ENCODE data around the gene AQP10. TPM values are rescaled to one million over a fixed set of nuclear protein-coding genes. Genes with fewer than 3 reads are reported as not detected.

Gene AQP10
- total and polyA plus RNA-seq, 9 of the 15 experiments (the other 6 are each of a cell fraction or from before 2014, with no cell fraction given) = 0.37 to 9.7 (median 1.9) TPM

DNA sequence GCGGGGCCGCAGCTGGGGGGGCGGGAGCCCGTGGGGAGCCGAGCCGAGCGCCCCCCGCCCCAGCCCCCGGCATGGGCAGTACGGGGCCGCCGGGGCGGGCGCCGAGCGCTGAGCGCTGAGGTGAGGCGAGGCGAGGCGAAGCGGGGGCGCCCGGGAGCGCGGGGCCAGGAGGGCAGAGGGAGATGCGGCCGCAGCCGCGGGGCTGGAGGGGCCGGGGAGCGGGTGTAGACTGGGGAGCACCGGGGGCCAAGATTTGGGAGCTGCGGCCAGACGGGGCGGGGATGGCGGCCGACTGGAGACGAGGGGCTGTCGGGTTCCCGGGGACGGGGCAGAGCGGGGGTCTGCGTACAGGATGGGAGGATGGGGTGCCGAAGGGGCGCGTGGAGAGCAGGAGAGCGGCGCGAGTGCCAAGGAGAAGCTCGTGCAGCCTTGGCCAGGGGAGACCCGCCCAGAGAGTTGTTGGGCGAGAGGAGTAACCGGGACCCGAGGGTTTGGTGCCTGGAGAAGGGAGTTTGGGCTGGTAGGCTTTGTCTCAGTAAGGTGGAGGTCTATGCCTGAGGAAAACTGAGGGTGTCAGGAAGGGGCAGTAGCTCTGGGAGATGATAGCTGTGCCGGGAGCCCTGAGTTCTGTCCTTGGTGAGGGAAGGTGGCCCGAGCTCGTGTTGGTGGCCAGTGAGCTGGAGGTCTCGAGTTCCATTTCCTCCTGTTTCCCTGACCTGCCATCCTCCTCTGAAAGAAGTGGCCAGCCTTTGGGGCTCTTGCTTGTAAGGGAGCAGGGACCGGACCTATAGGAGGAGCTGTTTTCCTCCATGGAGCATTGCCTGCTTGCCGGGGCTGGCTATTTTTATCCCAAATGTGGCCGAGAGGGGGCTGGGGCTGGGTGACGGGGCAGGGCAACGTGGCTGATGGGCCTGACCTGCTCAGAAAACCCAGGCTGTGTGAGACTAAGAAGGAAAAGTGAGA lies 5.0 kb downstream of the AQP10 start (continued):
- no peak for TF ChIP-seq NRF1 (conservative IDR thresholded peaks at IDR 0.05 in 1 of 2, IDR thresholded peaks at IDR 0.05 in 1 of 2)
- TF ChIP-seq MCM3 (IDR thresholded peaks at IDR 0.05) = no peak
- no peak for TF ChIP-seq MAFG (tag; conservative IDR thresholded peaks at IDR 0.05)
- TF ChIP-seq NR4A1 (CRISPR knock-in tag; IDR thresholded peaks at IDR 0.05) = no peak
- no peak for TF ChIP-seq NR4A1 (tag; IDR thresholded peaks at IDR 0.05)
- peak; percentile 46; the same call in 1 of the 2 replicates for TF ChIP-seq SUPT5H (IDR thresholded peaks at IDR 0.05)
- no peak for TF ChIP-seq TEAD1 (CRISPR knock-in tag; IDR thresholded peaks at IDR 0.05)
- TF ChIP-seq, protein P1, sequence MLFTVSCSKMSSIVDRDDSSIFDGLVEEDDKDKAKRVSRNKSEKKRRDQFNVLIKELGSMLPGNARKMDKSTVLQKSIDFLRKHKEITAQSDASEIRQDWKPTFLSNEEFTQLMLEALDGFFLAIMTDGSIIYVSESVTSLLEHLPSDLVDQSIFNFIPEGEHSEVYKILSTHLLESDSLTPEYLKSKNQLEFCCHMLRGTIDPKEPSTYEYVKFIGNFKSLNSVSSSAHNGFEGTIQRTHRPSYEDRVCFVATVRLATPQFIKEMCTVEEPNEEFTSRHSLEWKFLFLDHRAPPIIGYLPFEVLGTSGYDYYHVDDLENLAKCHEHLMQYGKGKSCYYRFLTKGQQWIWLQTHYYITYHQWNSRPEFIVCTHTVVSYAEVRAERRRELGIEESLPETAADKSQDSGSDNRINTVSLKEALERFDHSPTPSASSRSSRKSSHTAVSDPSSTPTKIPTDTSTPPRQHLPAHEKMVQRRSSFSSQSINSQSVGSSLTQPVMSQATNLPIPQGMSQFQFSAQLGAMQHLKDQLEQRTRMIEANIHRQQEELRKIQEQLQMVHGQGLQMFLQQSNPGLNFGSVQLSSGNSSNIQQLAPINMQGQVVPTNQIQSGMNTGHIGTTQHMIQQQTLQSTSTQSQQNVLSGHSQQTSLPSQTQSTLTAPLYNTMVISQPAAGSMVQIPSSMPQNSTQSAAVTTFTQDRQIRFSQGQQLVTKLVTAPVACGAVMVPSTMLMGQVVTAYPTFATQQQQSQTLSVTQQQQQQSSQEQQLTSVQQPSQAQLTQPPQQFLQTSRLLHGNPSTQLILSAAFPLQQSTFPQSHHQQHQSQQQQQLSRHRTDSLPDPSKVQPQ (CRISPR knock-in tag; IDR thresholded peaks at IDR 0.05; ENCODE audit: borderline replicate concordance) = no peak
- TF ChIP-seq ZNF668 (CRISPR knock-in tag; IDR thresholded peaks at IDR 0.05) = no peak
- no peak for TF ChIP-seq NFE2L1 (tag; IDR thresholded peaks at IDR 0.05; ENCODE audit: borderline replicate concordance, low read depth)
- TF ChIP-seq ZNF143 (CRISPR knock-in tag; IDR thresholded peaks at IDR 0.05) = no peak
- TF ChIP-seq ZNF699 (CRISPR knock-in tag; IDR thresholded peaks at IDR 0.05; ENCODE audit: insufficient replicate concordance) = no peak
- TF ChIP-seq, protein P2, sequence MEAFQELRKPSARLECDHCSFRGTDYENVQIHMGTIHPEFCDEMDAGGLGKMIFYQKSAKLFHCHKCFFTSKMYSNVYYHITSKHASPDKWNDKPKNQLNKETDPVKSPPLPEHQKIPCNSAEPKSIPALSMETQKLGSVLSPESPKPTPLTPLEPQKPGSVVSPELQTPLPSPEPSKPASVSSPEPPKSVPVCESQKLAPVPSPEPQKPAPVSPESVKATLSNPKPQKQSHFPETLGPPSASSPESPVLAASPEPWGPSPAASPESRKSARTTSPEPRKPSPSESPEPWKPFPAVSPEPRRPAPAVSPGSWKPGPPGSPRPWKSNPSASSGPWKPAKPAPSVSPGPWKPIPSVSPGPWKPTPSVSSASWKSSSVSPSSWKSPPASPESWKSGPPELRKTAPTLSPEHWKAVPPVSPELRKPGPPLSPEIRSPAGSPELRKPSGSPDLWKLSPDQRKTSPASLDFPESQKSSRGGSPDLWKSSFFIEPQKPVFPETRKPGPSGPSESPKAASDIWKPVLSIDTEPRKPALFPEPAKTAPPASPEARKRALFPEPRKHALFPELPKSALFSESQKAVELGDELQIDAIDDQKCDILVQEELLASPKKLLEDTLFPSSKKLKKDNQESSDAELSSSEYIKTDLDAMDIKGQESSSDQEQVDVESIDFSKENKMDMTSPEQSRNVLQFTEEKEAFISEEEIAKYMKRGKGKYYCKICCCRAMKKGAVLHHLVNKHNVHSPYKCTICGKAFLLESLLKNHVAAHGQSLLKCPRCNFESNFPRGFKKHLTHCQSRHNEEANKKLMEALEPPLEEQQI (IDR thresholded peaks at IDR 0.05) = no peak
- TF ChIP-seq, protein P3, sequence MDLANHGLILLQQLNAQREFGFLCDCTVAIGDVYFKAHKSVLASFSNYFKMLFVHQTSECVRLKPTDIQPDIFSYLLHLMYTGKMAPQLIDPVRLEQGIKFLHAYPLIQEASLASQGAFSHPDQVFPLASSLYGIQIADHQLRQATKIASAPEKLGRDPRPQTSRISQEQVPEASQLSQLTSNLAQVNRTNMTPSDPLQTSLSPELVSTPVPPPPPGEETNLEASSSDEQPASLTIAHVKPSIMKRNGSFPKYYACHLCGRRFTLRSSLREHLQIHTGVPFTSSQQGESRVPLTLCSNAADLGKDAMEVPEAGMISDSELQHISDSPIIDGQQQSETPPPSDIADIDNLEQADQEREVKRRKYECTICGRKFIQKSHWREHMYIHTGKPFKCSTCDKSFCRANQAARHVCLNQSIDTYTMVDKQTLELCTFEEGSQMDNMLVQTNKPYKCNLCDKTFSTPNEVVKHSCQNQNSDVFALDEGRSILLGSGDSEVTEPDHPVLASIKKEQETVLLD (IDR thresholded peaks at IDR 0.05) = no peak
- TF ChIP-seq NR2C2 (CRISPR knock-in tag; IDR thresholded peaks at IDR 0.05) = no peak
- TF ChIP-seq NR2C2 (tag; IDR thresholded peaks at IDR 0.05) = peak; percentile 15; the same call in 1 of the 2 replicates
- TF ChIP-seq, protein P4, sequence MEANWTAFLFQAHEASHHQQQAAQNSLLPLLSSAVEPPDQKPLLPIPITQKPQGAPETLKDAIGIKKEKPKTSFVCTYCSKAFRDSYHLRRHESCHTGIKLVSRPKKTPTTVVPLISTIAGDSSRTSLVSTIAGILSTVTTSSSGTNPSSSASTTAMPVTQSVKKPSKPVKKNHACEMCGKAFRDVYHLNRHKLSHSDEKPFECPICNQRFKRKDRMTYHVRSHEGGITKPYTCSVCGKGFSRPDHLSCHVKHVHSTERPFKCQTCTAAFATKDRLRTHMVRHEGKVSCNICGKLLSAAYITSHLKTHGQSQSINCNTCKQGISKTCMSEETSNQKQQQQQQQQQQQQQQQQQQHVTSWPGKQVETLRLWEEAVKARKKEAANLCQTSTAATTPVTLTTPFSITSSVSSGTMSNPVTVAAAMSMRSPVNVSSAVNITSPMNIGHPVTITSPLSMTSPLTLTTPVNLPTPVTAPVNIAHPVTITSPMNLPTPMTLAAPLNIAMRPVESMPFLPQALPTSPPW (CRISPR knock-in tag; IDR thresholded peaks at IDR 0.05) = peak; percentile 47; the same call in 1 of the 2 replicates
- no peak for TF ChIP-seq ZNF785 (CRISPR knock-in tag; IDR thresholded peaks at IDR 0.05)
